ENCODE results near the gene SCN9A. TPM values are rescaled to one million over a fixed set of nuclear protein-coding genes. Genes with fewer than 3 reads are reported as not detected.
A peak's percentile ranks its signal among the peaks of the same experiment; 100 is the strongest.

The SCN9A gene
- total RNA-seq, 1 donor from 2014 or later, result 2.2 TPM

- DNase-seq (no peak), ATAC-seq (ENCODE audit: poor library complexity) (no peak)
- intact Hi-C loops (cut with DNase I), result no loop called here
Observed at GRCh38 chr2:166155589-166155988, 220.2 kb downstream of the SCN9A start.

- intact Hi-C loops (cut with DNase I), result no loop called here
- ATAC-seq (ENCODE audit: poor library complexity) (no peak), DNase-seq (no peak)
Observed at GRCh38 chr2:166154685-166155338, 220.9 kb downstream of the SCN9A start.

GRCh38 chr2:166152064-166152463, 223.7 kb downstream of the SCN9A start:
- intact Hi-C loops (cut with DNase I), result no loop called here
- DNase-seq (no peak), ATAC-seq (ENCODE audit: poor library complexity) (no peak)

- ATAC-seq (ENCODE audit: poor library complexity), result peak; percentile 98
- DNase-seq, result peak; percentile 40
- intact Hi-C loops (cut with DNase I), result no loop called here
Observed at GRCh38 chr2:166148500-166149400, 227.0 kb downstream of the SCN9A start.

- intact Hi-C loops (cut with DNase I), result no loop called here
- DNase-seq (no peak), ATAC-seq (ENCODE audit: poor library complexity) (no peak)
Observed at GRCh38 chr2:166147883-166148282, 227.9 kb downstream of the SCN9A start.

Other genes with a start within 250 kb of the SCN9A start
- 0.59 TPM for gene SCN1A, start 247.9 kb downstream of the SCN9A start, total RNA-seq
- gene SCN7A, start 118.3 kb upstream of the SCN9A start, total RNA-seq, result 27.7 TPM

Measured in Right ventricle myocardium superior (tissue), 1 donor.